ENCODE results near the gene GNA12. TPM values are rescaled to one million over a fixed set of nuclear protein-coding genes. Genes with fewer than 3 reads are reported as not detected.

The GNA12 gene
- total RNA-seq, 4 donors from 2014 or later = 26.3 to 54.8 (median 36.9) TPM

- ATAC-seq (ENCODE audit: low FRiP score) (no peak), DNase-seq (ENCODE audit: low spot score) (no peak)
- TF ChIP-seq, protein P1, sequence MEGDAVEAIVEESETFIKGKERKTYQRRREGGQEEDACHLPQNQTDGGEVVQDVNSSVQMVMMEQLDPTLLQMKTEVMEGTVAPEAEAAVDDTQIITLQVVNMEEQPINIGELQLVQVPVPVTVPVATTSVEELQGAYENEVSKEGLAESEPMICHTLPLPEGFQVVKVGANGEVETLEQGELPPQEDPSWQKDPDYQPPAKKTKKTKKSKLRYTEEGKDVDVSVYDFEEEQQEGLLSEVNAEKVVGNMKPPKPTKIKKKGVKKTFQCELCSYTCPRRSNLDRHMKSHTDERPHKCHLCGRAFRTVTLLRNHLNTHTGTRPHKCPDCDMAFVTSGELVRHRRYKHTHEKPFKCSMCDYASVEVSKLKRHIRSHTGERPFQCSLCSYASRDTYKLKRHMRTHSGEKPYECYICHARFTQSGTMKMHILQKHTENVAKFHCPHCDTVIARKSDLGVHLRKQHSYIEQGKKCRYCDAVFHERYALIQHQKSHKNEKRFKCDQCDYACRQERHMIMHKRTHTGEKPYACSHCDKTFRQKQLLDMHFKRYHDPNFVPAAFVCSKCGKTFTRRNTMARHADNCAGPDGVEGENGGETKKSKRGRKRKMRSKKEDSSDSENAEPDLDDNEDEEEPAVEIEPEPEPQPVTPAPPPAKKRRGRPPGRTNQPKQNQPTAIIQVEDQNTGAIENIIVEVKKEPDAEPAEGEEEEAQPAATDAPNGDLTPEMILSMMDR (IDR thresholded peaks at IDR 0.05) = no peak
Measured at GRCh38 chr7:2792856-2793487, 51.1 kb downstream of the GNA12 start.

- TF ChIP-seq, protein P1 (IDR thresholded peaks at IDR 0.05) = no peak
- ATAC-seq (ENCODE audit: low FRiP score) = no peak
- DNase-seq (ENCODE audit: low spot score) = no peak
Measured at GRCh38 chr7:2792235-2792634, 51.9 kb downstream of the GNA12 start.

- DNase-seq (ENCODE audit: low spot score) (no peak), ATAC-seq (ENCODE audit: low FRiP score) (no peak)
- TF ChIP-seq, protein P1 (IDR thresholded peaks at IDR 0.05) = no peak
Measured at GRCh38 chr7:2791390-2791789, 52.7 kb downstream of the GNA12 start.

- TF ChIP-seq, protein P1 (IDR thresholded peaks at IDR 0.05) = no peak
- ATAC-seq (ENCODE audit: low FRiP score) (no peak), DNase-seq (ENCODE audit: low spot score) (no peak)
Measured at GRCh38 chr7:2787251-2787951, 56.7 kb downstream of the GNA12 start.

GRCh38 chr7:2786607-2787116 is 57.4 kb downstream of the GNA12 start:
- ATAC-seq (ENCODE audit: low FRiP score) (no peak), DNase-seq (ENCODE audit: low spot score) (no peak)
- TF ChIP-seq, protein P1 (IDR thresholded peaks at IDR 0.05) = no peak

DNA sequence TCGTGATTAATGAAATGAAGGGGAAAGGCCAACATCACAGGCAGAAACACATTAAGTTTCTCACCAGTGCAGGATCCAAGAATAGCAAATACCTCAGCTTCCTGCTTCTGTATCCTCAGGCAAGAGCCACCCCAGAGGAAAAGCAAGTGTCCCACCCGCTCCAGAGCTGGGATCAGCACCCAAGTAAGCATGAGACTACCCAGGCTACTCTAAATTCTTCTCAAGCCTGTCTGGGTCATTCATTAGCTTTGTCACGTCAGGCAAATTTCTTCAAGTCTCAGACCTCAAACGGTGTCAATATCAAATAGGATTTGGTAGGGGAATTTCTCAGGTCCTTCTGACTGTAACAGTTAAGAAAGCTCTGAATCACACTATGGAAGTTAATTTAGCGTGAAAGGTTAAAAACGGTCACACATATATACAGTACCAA is 59.0 kb downstream of the GNA12 start:
- TF ChIP-seq, protein P1 (IDR thresholded peaks at IDR 0.05) = no peak
- DNase-seq (ENCODE audit: low spot score) (no peak), ATAC-seq (ENCODE audit: low FRiP score) (no peak)
